Fibroblast of villous mesenchyme (primary cell): Measurements from ENCODE around the gene ZNRF3. TPM values are rescaled to one million over a fixed set of nuclear protein-coding genes. Genes with fewer than 3 reads are reported as not detected.

Experiments
- DNase-seq: peaks from one replicate; pipeline ENCODE4 v3.0.0-alpha.2; 2010; ENCODE audit warnings: low read depth
- H3K4me3 ChIP-seq: 2 replicates; pipeline ENCODE4 v1.5.1; 2011; ENCODE audit warnings: low read depth, mild to moderate bottlenecking, low read length
- total RNA-seq: library from RNA; depleted of rRNA; stranded (reverse); fragments of >200 nt; gene quantifications from 2 replicates; pipeline ENCODE4 v1.2.3, GENCODE V29; 2012
- TF ChIP-seq, protein P1 (sequence below): IDR thresholded peaks from 2 replicates; pipeline ENCODE4 v1.5.1; 2012; ENCODE audit warnings: low read depth, mild to moderate bottlenecking, low read length; ENCODE audit not compliant: insufficient read depth

ZNRF3 gene
- total RNA-seq, 1 donor, result 1.7 TPM

- TF ChIP-seq, protein P1, sequence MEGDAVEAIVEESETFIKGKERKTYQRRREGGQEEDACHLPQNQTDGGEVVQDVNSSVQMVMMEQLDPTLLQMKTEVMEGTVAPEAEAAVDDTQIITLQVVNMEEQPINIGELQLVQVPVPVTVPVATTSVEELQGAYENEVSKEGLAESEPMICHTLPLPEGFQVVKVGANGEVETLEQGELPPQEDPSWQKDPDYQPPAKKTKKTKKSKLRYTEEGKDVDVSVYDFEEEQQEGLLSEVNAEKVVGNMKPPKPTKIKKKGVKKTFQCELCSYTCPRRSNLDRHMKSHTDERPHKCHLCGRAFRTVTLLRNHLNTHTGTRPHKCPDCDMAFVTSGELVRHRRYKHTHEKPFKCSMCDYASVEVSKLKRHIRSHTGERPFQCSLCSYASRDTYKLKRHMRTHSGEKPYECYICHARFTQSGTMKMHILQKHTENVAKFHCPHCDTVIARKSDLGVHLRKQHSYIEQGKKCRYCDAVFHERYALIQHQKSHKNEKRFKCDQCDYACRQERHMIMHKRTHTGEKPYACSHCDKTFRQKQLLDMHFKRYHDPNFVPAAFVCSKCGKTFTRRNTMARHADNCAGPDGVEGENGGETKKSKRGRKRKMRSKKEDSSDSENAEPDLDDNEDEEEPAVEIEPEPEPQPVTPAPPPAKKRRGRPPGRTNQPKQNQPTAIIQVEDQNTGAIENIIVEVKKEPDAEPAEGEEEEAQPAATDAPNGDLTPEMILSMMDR, result no peak
- no peak overlapping the region for H3K4me3 ChIP-seq
- DNase-seq, result no peak
These were observed 49.9 kb downstream of the ZNRF3 start for GRCh38 chr22:28933321-28933720.

GRCh38 chr22:28934026-28934425 lies 50.7 kb downstream of the ZNRF3 start:
- TF ChIP-seq, protein P1, result no peak
- H3K4me3 ChIP-seq, result no peak overlapping the region
- no peak for DNase-seq

- DNase-seq, result no peak
- no peak overlapping the region for H3K4me3 ChIP-seq
- TF ChIP-seq, protein P1, result no peak
These were observed 51.8 kb downstream of the ZNRF3 start for GRCh38 chr22:28935140-28935539.

- no peak overlapping the region for H3K4me3 ChIP-seq
- no peak for DNase-seq
- TF ChIP-seq, protein P1, result peak; percentile 40
These were observed 52.3 kb downstream of the ZNRF3 start for GRCh38 chr22:28935713-28936112.

DNA sequence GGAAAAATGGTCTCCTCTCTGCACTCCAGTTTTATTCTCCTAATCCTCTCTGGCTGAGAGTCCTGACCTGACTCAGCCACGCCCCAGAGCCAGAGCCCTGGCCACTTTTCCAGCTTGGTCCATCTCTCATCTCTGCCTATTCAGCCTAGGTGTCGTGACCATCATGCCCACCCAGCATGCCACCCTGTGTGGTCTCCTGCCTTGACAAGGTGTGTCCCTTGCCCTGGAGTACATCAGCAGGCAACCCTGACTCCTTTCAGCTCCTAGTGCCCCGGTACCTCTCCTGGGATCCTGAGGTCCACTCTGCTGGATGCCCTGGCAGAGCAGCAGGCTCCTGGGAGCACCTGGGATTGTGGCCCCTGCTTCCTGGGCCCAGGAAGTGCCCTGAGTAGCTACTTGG lies 52.8 kb downstream of the ZNRF3 start:
- no peak for DNase-seq
- no peak overlapping the region for H3K4me3 ChIP-seq
- TF ChIP-seq, protein P1, result no peak

DNA sequence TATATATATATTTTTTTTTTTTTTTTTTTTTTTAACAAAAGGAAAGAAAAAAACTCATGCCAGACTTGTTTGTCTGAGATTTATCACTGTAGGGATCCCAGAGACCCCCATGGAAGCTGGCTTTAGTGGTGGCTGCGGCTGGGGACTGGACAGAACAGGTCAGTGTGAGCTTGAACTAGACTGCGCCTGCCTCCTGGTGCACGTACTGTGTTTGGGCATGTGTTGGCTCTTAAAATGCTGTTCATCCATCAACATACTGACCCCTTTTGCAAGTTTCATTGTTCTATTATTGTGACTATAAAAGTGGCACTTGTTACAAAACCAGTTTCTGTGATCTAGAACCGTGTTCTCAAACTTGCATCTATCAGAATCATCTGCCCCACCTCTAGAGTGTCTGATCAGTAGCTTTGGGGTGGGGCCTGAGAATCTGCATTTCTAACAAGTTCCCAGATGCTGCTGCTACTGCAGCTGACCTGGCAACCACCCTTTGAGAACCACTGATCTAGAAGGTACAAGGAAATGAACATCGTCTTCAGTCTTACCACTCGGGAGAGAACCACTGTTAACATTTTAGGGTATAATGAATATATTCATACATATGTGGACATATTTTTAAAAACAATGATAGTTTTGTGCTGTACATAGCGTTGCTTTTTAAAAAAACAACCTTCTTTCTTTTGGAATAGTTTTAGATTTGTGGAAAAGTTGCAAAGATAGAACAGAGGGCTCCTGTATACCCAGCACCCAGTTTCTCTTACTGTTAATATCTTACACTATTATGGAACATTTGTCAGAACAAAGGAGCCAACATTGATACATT lies 54.0 kb downstream of the ZNRF3 start:
- no peak for DNase-seq
- no peak overlapping the region for H3K4me3 ChIP-seq
- TF ChIP-seq, protein P1, result no peak
